KMS-11 (cell line): ENCODE data around the gene RDX.

Source experiments
- H2AFZ ChIP-seq: fragments of 200-600 bp; sonication (generic); 2 replicates; pipeline ENCODE4 v1.6.1; 2016; ENCODE audit warnings: antibody characterized with exemption, mixed run types, low read depth
- H3K27ac ChIP-seq: fragments of 200-600 bp; sonication (generic); 2 replicates; pipeline ENCODE4 v1.6.1; 2016; ENCODE audit warnings: mild to moderate bottlenecking, mixed run types
- H3K27me3 ChIP-seq: fragments of 200-600 bp; sonication (generic); 2 replicates; pipeline ENCODE4 v1.6.1; 2017; ENCODE audit warnings: mild to moderate bottlenecking, low read depth, mixed run types, moderate library complexity; ENCODE audit not compliant: insufficient read depth
- H3K36me3 ChIP-seq: fragments of 200-600 bp; sonication (generic); 2 replicates; pipeline ENCODE4 v1.6.1; 2017; ENCODE audit warnings: mild to moderate bottlenecking, mixed run types; ENCODE audit not compliant: insufficient read depth
- H3K4me1 ChIP-seq: fragments of 200-600 bp; sonication (generic); 2 replicates; pipeline ENCODE4 v1.6.1; 2016; ENCODE audit warnings: mild to moderate bottlenecking, low read depth, mixed run types; ENCODE audit not compliant: poor library complexity, severe bottlenecking
- H3K4me2 ChIP-seq: fragments of 200-600 bp; sonication (generic); 2 replicates; pipeline ENCODE4 v1.7.0; 2016; ENCODE audit warnings: mild to moderate bottlenecking, mixed run types
- H3K4me3 ChIP-seq: fragments of 200-600 bp; sonication (generic); IDR thresholded peaks from 2 replicates; pipeline ENCODE4 v1.6.1; 2017; ENCODE audit warnings: low read depth, low read length, mixed read lengths; ENCODE audit not compliant: insufficient read depth
- H3K79me2 ChIP-seq: fragments of 200-600 bp; sonication (generic); 2 replicates; pipeline ENCODE4 v1.6.1; 2016; ENCODE audit warnings: low read depth, mixed run types; ENCODE audit not compliant: insufficient read depth
- H3K9ac ChIP-seq: fragments of 200-600 bp; sonication (generic); 2 replicates; pipeline ENCODE4 v1.6.1; 2016; ENCODE audit warnings: mild to moderate bottlenecking, mixed run types
- H4K20me1 ChIP-seq: fragments of 200-600 bp; sonication (generic); 2 replicates; pipeline ENCODE4 v1.6.1; 2016; ENCODE audit warnings: mild to moderate bottlenecking, mixed run types; ENCODE audit not compliant: insufficient read depth
- CTCF ChIP-seq: fragments of 200-600 bp; sonication (generic); conservative IDR thresholded peaks from 2 replicates; pipeline ENCODE4 v1.6.1; 2017; ENCODE audit warnings: low read depth, mild to moderate bottlenecking, antibody characterized with exemption, low read length, moderate library complexity, mixed read lengths

RDX gene

GRCh38 chr11:110133160-110133559 is 163.3 kb downstream of the RDX start:
- Histone ChIP-seq H3K4me3 (no peak overlapping the region), H3K9ac (no peak overlapping the region), H3K4me2 (no peak overlapping the region), H2AFZ (no peak overlapping the region), H3K27ac (no peak overlapping the region), H4K20me1 (no peaks in the 10 kb centered on the region), H3K4me1 (no peaks in the 10 kb centered on the region), H3K79me2 (no peaks in the 10 kb centered on the region), H3K36me3 (no peaks in the 10 kb centered on the region), H3K27me3 (no peaks in the 10 kb centered on the region)
- TF ChIP-seq CTCF, result no peak

GRCh38 chr11:110131386-110132123 is 164.9 kb downstream of the RDX start:
- Histone ChIP-seq H3K36me3 (no peaks in the 10 kb centered on the region), H3K4me1 (no peaks in the 10 kb centered on the region), H3K9ac (no peak overlapping the region), H3K79me2 (no peaks in the 10 kb centered on the region), H3K4me2 (no peak overlapping the region), H3K27ac (no peak overlapping the region), H3K4me3 (no peak overlapping the region), H3K27me3 (no peaks in the 10 kb centered on the region), H4K20me1 (no peaks in the 10 kb centered on the region), H2AFZ (no peak overlapping the region)
- no peak for TF ChIP-seq CTCF

GRCh38 chr11:110130642-110131238 is 165.7 kb downstream of the RDX start:
- Histone ChIP-seq H3K27ac (no peak overlapping the region), H4K20me1 (no peaks in the 10 kb centered on the region), H3K4me1 (no peaks in the 10 kb centered on the region), H3K27me3 (no peaks in the 10 kb centered on the region), H3K36me3 (no peaks in the 10 kb centered on the region), H3K9ac (no peak overlapping the region), H3K79me2 (no peaks in the 10 kb centered on the region), H3K4me3 (no peak overlapping the region), H3K4me2 (no peak overlapping the region), H2AFZ (no peak overlapping the region)
- no peak for TF ChIP-seq CTCF

GRCh38 chr11:110128161-110128560 is 168.3 kb downstream of the RDX start:
- no peak for TF ChIP-seq CTCF
- no peaks in the 10 kb centered on the region for H4K20me1 ChIP-seq
- H3K4me2 ChIP-seq, result no peak overlapping the region
- H2AFZ ChIP-seq, result no peak overlapping the region
- H3K79me2 ChIP-seq, result no peaks in the 10 kb centered on the region
- H3K27ac ChIP-seq, result no peak overlapping the region
- no peaks in the 10 kb centered on the region for H3K36me3 ChIP-seq
- H3K4me3 ChIP-seq, result no peak overlapping the region
- H3K27me3 ChIP-seq, result no peaks in the 10 kb centered on the region
- no peak overlapping the region for H3K9ac ChIP-seq
- H3K4me1 ChIP-seq, result no peaks in the 10 kb centered on the region
